ENCODE measurements around the gene COL5A3. TPM values are rescaled to one million over a fixed set of nuclear protein-coding genes. Genes with fewer than 3 reads are reported as not detected.

COL5A3 gene
- total and polyA plus RNA-seq, 2 of the 13 experiments (the other 11 are each of a cell fraction or from before 2014, with no cell fraction given): 0.02 TPM; not detected in 1

DNA sequence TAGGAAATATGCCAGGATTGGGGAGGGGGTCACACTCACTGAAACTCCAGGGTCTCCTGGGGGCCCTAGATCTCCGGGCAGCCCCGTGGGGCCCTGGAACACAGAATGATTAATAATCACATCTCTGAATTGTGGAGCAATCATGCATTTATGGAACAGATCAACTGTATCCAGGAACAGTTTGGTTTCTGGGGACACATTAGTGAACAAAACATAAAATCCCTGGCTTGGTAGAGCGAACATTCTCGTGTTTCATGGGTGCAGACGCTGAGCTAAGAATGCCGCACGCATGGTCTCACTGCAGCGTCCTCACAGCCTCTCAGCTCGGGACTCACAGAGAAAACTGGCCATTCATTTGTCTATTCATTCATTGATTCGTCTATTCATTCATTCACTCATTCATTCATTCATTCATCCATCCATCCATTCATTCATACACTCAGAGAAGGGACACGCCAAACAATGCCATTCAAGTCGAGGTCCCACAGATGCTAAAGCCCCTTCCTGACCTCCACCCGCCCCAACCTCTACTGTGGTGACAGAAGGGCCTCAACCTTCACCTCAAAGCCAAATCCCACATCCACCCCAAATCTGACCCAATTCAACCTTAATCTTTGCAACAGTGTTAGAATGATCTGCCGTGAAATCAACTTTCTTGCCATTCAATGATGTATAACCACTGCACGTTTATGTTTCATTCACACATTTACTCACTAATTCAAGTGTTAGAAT, 39.0 kb downstream of the COL5A3 start:
- in situ Hi-C loops (cut with HindIII; ENCODE audit: extremely low pct_ligation_motif_present, low pct_unique_long_range_greater_than_20kb) (no loop called here), intact Hi-C loops (cut with micrococcal nuclease; ENCODE audit: unreplicated experiment) (no loop called here)
- ChIA-PET POLR2A (no interaction called here), CTCF (ENCODE audit: low intra/inter-chr PET ratio, low total read pairs) (no interaction called here)
- Histone ChIP-seq H3K4me3 (replicated peaks in 1 of 3; ENCODE audit: insufficient read depth in 1 of 3, low read depth in 2 of 3, low read length in 3 of 3) (no peak overlapping the region), H3K9me3 (ENCODE audit: low read length) (no peaks in the 10 kb centered on the region), H2AFZ (ENCODE audit: low read length) (no peak overlapping the region), H3K4me2 (ENCODE audit: low read depth, low read length) (no peak overlapping the region), H3K36me3 (replicated peaks in 1 of 2; ENCODE audit: control insufficient read depth in 1 of 2, insufficient read depth in 2 of 2, low read length in 2 of 2) (no peaks in the 10 kb centered on the region), H3K9ac (ENCODE audit: insufficient read depth, low read depth, low read length) (no peak overlapping the region), H4K20me1 (ENCODE audit: insufficient read depth, low read length) (peaks cover 3% of the 10 kb centered on the region; the same call in 1 of the 2 replicates), H3K4me1 (ENCODE audit: insufficient read depth, low read length) (no peaks in the 10 kb centered on the region), H3K27me3 (ENCODE audit: control insufficient read depth in 1 of 2, insufficient read depth in 2 of 2, low read length in 2 of 2) (peaks cover 2 to 12% of the 10 kb centered on the region in 2 experiments; a peak in 3 of 5 replicates), H3K79me2 (ENCODE audit: insufficient read depth, low read length) (no peaks in the 10 kb centered on the region), H3K27ac (ENCODE audit: extremely low read length, insufficient read depth, low read length) (no peak overlapping the region)
- DNase-seq (ENCODE audit: low spot score) (no peak), FAIRE-seq (no peak), ATAC-seq (no peak)
- WGBS (ENCODE audit: low lambda C conversion rate): 29% methylated on average over 15 of the region's 15 CpGs
- no TSS peak for BruUV-seq (replicated peaks)
- TF ChIP-seq NFYC (CRISPR knock-in tag; IDR thresholded peaks at IDR 0.05) (no peak), HMG20B (CRISPR knock-in tag; conservative IDR thresholded peaks at IDR 0.05) (no peak), SETDB1 (CRISPR knock-in tag; IDR thresholded peaks at IDR 0.05; ENCODE audit: borderline replicate concordance) (no peak), ZFX (CRISPR knock-in tag; IDR thresholded peaks at IDR 0.05; ENCODE audit: low read depth) (no peak), ZFP36L1 (CRISPR knock-in tag; IDR thresholded peaks at IDR 0.05) (no peak), EEA1 (CRISPR knock-in tag; IDR thresholded peaks at IDR 0.05; ENCODE audit: borderline replicate concordance) (no peak), DZIP1 (CRISPR knock-in tag; IDR thresholded peaks at IDR 0.05) (no peak), CTCF (CRISPR knock-in tag; IDR thresholded peaks at IDR 0.05) (no peak), ZMAT5 (CRISPR knock-in tag; IDR thresholded peaks at IDR 0.05; ENCODE audit: borderline replicate concordance, low read depth) (no peak), ZBTB3 (CRISPR knock-in tag; IDR thresholded peaks at IDR 0.05; ENCODE audit: borderline replicate concordance, low read depth) (no peak), SMC3 (IDR thresholded peaks at IDR 0.05; ENCODE audit: low read length) (no peak), SKIL (CRISPR knock-in tag; IDR thresholded peaks at IDR 0.05; ENCODE audit: borderline replicate concordance) (no peak), KAT2B (IDR thresholded peaks at IDR 0.05; ENCODE audit: borderline replicate concordance, low read depth, low read length) (no peak)
- TF ChIP-seq, protein P1, sequence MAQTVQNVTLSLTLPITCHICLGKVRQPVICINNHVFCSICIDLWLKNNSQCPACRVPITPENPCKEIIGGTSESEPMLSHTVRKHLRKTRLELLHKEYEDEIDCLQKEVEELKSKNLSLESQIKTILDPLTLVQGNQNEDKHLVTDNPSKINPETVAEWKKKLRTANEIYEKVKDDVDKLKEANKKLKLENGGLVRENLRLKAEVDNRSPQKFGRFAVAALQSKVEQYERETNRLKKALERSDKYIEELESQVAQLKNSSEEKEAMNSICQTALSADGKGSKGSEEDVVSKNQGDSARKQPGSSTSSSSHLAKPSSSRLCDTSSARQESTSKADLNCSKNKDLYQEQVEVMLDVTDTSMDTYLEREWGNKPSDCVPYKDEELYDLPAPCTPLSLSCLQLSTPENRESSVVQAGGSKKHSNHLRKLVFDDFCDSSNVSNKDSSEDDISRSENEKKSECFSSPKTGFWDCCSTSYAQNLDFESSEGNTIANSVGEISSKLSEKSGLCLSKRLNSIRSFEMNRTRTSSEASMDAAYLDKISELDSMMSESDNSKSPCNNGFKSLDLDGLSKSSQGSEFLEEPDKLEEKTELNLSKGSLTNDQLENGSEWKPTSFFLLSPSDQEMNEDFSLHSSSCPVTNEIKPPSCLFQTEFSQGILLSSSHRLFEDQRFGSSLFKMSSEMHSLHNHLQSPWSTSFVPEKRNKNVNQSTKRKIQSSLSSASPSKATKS (CRISPR knock-in tag; IDR thresholded peaks at IDR 0.05): no peak
